GM18508 (cell line): Measurements from ENCODE around the gene RHCE.
"Not testable (repeated sequence)": the region's sequence is repeated elsewhere in the genome, so short reads cannot be mapped to it uniquely, and the experiment has no call there.

Experiments used
- ATAC-seq: cut with Tn5 transposase; IDR thresholded peaks from one replicate; pipeline ENCODE4 v1.9.1; 2021; ENCODE audit warnings: moderate number of reproducible peaks; ENCODE audit not compliant: insufficient read depth, unreplicated experiment

RHCE gene

DNA sequence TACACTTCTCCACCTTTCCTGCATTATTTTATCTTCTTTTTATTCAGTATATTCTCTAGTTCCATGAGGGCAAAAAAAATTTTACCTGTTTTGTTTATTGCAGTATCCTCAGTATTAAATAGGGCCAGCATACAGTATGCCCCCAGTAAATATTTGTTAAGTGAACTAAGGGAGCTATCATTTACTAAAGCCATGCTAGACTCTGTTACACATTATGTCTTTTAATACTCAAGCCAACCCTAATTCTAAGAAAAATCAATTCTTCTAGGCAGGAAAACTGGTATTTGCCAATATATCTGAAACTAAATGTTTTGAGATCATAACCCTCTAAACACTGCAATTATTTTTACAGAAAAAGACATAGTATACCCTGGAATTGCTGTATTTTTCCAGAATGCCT lies 64.2 kb downstream of the RHCE start:
- no peak for ATAC-seq

DNA sequence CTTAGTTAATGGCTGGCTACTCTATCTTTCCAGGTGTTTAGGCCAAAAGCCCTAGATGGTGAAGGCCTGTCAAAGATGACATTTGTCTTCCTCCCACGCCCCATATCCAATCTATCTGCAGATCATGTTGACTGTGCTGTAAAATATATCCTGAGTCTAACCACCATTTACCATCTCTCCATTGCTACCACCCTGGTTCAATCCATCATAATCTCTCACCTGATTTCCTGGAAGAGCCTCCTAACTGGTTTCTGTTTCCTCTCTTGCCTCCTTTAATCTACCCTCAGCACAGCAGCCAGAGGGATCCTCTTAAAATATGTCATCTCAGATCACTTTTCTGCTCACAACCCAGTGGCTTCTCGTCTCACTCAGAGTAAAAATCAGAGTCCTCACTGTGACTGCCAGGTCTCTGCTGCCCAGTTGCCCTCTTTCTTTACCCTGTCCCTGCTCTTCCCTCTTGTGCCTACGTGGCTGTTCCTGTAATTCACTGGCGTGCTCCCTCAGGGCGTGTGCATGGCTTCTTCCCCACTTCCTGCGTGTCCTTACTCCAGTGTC lies 64.7 kb downstream of the RHCE start:
- ATAC-seq, result no peak

DNA sequence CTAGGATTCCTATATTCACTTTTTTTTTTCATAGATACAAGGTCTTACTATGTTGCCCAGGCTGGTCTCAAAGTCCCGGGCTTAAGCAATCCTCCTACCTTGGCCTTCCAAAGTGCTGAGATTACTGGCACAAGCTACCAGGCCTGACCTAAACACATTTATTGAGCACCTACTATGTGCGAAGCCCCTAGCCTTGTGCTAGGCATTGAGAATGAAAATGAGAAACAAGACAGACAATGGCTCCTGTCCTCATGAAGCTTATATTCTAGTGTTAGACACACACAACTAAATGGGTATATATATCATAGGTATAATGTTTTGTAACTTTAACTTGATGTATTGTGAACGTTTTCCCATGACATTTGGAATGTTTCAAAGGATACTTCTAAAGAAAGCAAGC lies 71.0 kb downstream of the RHCE start:
- ATAC-seq, result no peak

DNA sequence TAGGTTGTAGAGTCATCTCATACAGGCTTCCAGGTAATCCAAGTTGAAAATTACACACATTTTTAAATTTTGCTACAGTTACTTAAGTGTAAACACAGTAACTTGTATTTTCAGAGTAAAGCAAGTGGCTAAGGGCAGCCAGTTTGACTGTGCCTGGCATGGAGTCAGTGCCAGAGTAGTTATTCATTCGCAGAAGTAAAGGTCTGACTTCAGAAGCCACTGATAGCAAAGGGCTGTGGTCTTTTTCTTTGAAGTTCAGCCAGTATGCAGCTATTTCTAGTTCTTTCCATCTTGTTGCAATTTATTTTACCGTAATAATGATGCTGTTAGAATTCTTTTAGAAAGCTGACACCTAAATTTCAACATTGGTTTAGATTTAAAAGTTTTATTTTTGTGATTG lies 73.1 kb downstream of the RHCE start:
- no peak for ATAC-seq

DNA sequence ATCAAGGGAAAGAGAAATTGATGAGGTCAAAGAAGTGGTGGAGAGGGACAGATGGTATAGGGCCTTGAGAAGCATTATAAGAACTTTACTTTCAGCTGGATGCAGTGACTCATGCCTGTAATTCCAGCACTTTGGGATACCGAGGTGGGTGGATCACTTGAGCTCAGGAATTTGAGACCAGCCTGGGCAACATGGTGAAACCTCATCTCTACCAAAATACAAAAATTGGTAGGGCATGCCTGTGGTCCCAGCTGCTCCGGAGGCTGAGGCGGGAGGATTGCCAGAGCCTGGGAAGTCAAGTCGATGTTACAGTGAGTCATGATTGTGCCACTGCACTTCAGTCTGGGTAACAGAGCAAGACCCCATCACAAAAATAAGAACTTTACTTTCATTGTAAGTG lies 76.8 kb downstream of the RHCE start:
- ATAC-seq, result no peak

DNA sequence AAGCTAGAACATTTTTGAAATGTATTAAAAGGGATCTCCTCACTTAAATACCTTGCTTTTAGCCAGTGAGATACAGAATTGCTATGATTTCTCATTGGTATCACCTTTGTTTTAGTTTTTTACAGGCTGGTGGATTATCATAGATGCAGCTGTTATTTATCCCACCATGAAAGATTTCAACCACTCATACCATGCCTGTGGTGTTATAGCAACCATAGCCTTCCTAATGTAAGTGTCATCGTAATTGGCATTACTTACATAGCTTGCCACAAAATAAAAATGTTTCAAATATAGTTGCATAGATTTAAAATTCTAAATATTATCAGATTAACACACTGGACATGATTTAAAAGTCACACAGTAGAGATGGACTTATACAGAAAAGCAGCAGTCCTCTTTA lies 77.8 kb downstream of the RHCE start:
- no peak for ATAC-seq

DNA sequence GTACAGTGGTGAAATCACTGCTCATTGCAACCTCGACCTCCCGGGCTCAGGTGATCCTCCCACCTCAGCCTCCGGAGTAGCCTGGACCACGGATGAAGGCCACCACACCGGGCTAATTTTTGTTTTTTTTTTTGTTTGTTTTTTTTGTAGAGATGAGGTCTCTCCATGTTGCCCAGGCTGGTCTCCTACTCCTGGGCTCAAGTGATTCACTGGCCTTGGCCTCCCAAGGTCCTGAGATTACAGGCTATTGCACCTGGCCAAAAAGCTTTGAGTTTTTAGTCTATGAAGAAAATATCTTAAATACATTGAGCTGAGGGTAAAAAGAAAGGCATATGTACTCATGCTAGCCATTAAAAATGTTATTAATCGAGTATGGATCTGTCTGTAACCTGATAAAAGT lies 78.9 kb downstream of the RHCE start:
- ATAC-seq, result no peak

DNA sequence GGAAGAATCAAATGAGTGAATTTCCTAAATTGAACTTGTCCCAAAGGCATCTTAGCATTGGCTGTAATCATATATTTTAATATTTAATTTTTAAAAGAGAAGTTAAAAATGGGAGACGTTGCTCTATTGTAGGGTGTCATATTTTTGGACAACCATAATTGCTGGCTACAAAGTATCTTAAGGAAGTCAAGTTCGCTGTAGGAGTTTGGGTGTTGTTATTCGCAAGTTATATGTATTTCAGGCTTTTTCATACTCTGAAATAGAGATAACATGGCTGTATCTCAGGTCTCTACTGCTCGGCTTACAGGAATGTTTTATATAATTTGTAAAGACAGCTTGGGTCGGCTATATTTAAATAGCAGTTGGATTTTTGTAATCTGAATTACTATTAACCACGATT lies 81.6 kb downstream of the RHCE start:
- ATAC-seq, result no peak

DNA sequence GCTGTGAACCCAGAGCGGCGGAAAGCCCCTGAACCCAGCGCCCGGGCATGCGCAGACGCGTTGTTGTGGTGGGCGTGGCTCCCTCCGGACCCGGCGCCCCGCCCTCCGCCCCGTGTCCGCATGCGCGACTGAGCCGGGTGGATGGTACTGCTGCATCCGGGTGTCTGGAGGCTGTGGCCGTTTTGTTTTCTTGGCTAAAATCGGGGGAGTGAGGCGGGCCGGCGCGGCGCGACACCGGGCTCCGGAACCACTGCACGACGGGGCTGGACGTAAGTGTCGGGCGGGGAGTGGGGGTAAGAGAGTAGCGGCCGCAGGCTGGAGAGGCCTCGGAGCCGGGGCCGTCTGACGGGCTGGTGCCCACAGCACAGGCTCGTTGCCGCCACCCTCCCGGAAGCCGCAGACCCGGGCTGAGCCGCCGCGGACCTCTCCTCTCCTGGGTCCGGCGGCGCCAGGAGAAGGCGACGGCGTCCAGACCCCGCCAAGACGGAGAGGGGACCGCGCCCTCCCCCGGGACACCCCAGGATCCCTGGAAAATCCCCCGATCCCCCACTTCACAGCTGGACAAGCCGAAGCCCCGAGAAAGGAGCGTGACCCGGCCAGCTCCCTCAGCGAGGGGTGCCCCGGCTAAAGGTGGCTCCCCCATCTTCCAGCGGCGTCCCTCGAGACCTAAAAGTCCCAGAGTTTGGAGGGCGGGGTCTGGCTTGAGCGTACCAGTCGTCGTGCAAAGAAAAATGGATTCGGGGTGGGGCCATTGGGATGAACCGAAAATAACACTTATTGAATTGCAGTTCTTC lies 82.2 kb downstream of the RHCE start, which contains the start of gene TMEM50A:
Gene TMEM50A (plus strand): TSS at position 147 of the 794 bp plus-strand sequence. CDS start 2,153 bp downstream, outside the sequence.
- ATAC-seq, result peak; percentile 12

DNA sequence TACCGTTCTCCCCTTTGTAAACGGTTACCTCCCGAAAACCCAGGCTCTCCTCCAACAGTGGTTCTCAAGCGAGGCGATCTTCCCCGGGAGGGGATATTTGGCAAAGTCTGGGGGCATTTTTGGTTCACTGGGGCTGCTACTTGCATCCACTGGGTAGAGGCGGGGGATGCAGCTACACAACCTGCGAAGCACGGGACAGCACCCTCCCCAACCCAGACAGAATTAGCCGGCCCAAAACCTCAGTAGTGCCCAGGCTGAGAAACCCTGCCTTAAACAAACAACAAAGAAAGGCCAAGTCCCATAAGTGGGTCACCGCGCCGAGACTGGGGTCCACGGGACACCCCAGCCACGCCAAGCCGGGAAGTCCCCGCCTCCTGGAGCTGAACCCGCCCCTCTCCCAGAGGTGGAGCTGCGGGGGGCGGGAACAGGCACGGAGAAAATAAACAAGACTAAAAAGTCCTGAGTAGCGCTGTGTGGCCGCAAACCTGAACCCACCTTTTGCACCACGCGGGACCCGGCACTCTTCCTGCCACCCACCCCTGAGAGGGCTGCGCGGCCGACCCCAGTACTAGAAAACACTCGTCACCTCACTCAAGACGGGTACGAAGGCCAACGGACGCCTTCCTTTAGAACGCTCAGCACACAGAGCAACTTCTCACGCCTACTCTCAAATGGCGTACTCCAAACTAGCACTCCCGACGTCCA lies 83.0 kb downstream of the RHCE start:
- ATAC-seq, result peak; percentile 51

DNA sequence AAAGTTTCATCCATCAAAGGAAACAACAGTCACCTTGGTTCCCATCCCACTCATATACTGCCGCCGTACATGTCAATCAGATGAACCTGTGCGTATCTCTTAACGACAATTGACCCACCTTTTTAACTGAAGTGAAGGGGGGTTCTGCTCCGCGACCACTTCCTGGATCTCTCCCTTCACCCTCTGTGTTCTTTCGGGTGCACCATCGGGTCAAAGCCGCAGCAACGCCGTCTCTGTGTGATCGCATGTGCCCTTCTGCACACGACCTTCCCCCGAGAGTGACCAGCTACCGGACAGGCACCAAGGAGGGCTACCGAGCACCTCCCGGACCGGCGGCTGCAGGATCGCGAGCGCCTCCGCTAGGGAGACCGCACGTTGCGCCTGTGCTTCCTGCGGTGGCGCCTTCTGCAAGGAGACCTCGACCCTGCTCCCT lies 83.7 kb downstream of the RHCE start:
- ATAC-seq, result peak; percentile 8

DNA sequence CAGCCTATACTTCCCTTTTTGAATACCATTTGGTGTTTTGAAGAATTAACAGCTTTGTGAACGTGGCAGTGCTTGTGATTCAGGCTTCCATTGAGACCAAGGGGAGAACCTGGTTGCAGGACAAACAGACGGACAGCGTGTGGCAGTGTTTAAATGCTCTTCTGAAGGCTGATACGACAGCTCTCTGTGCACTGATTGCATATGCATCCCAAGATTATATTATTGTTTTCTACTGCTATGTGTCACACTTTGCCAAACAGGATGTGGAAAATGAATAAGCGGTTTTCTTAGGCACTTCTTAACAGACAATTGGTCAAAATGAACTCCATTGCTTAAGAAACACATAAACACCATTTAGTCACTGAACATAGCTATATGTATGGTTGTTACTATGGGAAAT lies 90.7 kb downstream of the RHCE start:
- not testable (repeated sequence) for ATAC-seq

DNA sequence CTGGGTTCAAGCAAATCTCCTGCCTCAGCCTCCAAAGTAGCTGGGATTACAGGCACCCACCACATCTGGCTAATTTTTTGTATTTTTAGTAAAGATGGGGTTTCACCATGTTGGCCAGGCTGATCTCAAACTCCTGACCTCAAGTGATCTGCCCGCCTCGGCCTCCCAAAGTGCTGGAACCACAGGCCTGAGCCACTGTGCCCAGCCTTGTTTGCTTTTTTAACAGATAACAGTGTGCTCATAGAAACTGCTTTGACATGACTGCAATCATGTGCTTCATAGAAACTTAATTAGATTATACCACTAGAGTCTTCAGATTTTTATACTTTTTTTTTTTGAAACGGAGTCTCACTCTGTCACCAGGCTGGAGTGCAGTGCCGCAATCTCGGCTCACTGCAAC lies 91.3 kb downstream of the RHCE start:
- not testable (repeated sequence) for ATAC-seq

DNA sequence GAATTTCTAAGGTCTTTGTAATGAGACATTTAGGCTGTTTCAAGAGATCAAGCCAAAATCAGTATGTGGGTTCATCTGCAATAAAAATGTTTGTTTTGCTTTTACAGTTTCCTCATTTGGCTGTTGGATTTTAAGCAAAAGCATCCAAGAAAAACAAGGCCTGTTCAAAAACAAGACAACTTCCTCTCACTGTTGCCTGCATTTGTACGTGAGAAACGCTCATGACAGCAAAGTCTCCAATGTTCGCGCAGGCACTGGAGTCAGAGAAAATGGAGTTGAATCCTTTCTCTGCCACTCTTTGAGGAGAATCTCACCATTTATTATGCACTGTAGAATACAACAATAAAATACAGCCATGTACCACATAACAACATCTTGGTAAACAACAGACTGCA lies 91.8 kb downstream of the RHCE start:
- ATAC-seq, result not testable (repeated sequence)

DNA sequence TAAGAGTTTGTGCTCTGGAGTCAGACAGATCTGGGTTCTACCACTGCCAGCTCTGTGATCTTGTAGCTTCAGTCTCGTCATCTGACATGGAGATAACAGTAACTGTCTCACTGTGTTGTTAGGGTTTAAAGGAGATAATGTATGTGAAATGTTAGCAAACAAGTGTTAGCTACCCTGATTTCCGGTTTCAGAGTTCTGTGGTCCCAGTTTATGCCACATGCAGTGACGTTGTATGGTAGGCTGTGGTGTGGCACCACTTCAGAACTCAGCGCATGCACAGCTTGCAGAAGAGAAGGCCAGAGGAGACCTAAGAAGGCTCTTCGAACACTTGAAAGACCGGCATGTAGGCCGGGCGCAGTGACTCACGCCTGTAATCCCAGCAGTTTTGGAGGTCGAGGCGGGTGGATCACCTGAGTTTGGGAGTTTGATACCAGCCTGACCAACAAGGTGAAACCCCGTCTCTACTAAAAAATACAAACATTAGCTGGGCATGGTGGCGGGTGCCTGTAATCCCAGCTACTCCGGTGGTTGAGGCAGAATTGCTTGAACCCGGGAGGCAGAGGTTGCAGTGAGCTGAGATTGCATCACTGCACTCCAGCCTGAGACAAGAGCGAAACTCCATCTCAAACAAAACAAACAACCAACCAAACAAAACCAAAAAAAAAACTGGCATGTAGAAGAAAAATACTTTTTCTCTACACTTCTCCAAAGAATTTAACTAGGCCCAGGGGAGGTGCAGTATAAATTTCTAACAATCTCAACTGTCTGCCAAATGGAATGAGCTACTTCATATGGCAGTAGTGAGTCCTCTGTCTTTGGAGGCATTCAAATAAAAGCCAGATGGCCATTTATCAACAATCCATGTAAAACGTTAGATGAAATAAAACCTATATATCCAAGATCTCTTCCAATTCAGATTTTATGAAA lies 92.5 kb downstream of the RHCE start:
- ATAC-seq, result not testable (repeated sequence)

DNA sequence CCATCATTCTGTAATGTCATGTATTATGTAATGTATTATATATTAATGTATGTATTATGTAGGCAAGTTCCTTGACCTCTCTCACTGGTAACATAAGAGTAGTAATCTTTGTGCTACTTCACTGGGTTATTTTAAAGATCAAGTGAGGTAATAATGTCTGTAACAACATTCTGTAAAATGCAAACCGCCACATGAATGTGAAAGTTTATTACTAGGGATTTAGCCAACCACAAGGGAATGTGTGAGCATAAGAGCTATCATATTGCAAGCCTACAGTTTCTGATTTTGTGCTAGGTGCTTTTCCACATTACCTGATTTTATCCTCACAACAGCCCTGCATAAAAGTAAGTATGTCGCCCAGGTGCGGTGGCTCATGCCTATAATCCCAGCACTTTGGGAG lies 96.2 kb downstream of the RHCE start:
- ATAC-seq, result not testable (repeated sequence)

DNA sequence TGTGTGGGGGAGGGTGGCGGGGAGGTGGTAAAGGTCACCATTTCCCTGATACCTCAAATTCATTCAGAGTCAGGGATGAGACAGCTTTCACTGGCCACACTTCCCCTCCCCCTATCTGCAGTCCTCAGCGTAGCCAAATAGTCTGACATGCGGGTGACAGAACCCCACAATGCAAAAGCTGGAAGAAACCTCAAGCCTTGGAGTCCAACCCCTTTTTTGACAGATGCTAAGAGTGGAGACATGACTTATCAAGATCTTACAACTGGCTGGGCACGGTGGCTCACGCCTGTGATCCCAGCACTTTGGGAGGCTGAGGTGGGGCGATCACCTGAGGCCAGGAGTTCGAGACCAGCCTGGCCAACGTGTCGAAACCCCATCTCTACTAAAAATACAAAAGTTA lies 98.5 kb downstream of the RHCE start:
- not testable (repeated sequence) for ATAC-seq

DNA sequence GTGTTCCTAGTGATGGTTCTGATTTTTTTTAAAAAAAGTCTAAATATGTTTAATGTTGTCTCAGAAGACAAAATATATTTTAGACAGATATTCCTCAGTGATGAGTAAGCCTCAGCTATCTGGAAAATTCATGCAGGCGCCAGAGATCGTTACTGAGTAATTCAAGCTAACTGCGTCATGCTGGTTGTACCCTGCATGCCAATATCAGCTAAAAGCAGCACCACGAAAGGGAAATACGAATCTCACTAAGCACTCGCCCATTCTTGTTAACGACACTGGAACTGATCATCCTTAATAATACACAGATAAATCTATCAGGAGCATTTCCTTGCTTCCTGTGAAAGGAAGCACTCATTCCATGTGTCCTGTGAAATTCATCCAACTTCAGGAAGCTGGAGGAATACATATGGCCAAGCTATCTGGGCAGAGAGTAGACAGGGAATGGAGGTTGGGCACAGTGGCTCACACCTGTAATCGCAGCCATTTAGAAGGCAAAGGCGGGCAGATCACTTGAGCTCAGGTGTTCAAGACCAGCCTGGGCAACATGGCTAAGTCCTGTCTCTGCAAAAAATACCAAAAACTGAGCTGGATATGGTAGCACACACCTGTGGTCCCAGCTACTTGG lies 100.2 kb downstream of the RHCE start:
- ATAC-seq, result not testable (repeated sequence)

DNA sequence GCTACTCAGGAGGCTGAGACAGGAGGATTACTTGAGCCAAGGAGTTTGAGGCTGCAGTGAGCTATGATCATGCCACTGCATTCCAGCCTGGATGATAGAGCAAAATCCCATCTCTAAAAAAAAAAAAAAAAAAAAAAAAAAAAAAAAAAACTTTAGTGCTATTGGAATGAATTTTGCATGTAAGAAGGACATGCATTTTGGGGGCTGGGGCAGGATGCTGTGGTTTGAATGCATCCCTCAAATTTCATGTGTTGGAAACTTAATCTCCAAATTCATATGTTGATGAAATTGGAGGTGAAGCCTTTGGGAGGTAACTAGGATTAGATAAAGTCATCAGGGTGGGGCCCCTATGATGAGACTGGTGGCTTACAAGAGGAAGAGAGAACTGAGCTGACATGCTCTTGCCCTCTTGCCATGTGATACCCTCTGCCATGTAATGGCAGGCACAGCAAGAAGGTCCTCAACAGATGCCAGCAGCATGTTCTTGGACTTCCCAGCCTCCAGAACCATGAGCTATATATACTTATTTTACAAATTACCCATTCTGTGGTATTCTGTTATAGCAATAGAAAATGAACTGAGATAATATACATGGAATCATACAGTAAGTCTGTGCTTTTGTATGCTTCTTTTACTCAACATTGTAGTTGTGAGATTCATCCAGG lies 107.7 kb downstream of the RHCE start:
- ATAC-seq, result not testable (repeated sequence)
